Right ventricle myocardium inferior (tissue), 1 donor: Measurements from ENCODE around the gene BSND. TPM values are rescaled to one million over a fixed set of nuclear protein-coding genes. Genes with fewer than 3 reads are reported as not detected.

Source experiments
- ATAC-seq: fragments of 200-7000 bp; cut with Tn5 transposase; one replicate; pipeline ENCODE4 v1.9.1; 2020; ENCODE audit warnings: mild to moderate bottlenecking, moderate library complexity
- DNase-seq: peaks from one replicate; pipeline ENCODE4 v3.0.0; 2021; ENCODE audit errors: missing footprints
- intact Hi-C: fragments of 100-400 bp; cut with DNase I; formaldehyde crosslinking; loops from one replicate; pipeline ENCODE4 v1.11.0; 2022
- total RNA-seq: library from RNA; stranded (reverse); fragmentation: NEBNext Ultra II Directional; extraction: Animal tissue kit (Norgen Biotek cat#: 25700); gene quantifications from one replicate; pipeline ENCODE4 v1.2.1, GENCODE V29; 2021
- donor health status: DM: no; HTN: yes; CAD: no; lungs with severe emphysema.

BSND gene
- total RNA-seq, 1 donor from 2014 or later = not detected

DNA sequence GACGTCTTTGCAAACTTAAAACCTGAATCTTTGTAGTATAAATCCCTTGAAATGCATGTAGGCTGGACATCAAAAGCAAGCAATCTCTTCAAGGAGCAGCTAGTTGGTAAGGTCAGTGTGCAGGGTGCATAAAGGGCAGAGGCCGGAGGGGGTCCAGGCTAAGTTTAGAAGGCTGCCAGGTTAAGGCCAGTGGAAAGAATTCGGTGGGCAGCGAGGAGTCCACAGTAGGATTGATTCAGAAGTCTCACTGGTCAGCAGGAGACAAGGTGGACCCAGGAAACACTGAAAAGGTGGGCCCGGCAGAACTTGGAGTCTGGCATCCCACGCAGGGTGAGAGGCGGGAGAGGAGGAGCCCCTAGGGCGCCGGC lies 40.2 kb downstream of the BSND start:
- ATAC-seq = no peak
- DNase-seq = no peak
- intact Hi-C loops = no loop called here

GRCh38 chr1:55039342-55040082 lies 40.8 kb downstream of the BSND start, which contains the start of gene PCSK9:
Gene PCSK9, plus strand, starts transcription at chr1:55039548. Its CDS starts 290 bp downstream, at chr1:55039838.
- DNase-seq (no peak), ATAC-seq (no peak)
- intact Hi-C loops = no loop called here

DNA sequence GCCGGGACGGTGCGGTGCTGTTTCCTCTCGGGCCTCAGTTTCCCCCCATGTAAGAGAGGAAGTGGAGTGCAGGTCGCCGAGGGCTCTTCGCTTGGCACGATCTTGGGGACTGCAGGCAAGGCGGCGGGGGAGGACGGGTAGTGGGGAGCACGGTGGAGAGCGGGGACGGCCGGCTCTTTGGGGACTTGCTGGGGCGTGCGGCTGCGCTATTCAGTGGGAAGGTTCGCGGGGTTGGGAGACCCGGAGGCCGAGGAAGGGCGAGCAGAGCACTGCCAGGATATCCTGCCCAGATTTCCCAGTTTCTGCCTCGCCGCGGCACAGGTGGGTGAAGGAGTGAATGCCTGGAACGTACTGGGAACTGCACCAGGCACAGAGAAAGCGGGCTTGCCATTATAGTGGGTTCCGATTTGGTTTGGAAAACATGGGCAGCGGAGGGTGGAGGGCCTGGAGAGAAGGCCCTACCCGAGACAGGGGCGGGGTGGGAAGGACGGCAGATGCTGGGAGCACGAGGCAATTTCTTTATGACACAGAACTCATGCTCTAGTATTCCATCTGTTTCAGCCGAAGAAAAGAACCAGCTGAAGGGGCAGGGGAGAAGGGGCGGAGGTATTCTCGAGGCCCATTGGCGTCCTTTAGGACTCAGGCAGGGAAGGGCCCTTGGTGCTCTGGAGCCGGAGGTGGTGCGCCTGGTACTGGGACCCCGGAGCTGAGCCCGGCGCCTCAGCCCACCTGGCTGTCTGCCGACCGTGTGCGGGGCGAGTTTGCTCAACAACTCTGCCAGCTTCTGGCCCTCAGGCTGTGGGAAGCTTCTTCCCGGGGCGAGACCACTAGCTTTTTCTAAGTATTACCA lies 41.6 kb downstream of the BSND start:
- intact Hi-C loops = no loop called here
- no peak for DNase-seq
- no peak for ATAC-seq

DNA sequence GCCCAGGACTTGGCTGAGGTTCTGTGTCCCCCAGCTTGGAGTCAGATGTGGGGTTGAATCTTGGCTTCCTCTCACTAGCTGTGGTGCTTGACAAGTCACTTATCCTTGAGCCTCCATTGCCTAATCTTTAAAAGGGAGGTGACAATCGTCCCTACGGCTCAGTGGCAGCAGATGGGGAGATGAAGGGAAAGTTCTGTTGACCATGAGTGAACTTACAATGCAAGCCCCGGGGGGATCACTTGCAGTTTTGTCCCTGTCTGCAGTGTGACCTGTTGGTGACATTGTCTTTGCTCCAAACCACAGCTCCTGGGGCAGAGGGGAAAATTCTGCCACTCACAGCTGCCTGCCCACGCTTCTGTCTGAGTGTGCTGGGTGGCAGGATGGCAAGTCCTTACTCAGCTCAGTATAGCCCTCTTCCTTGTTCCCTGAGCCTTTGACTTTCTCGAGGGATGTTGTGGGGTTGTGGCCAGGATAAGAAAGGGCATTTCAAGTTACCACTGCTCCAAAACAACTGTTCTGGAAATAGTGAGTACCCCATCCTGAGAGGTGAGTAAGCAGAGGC lies 42.3 kb downstream of the BSND start:
- no peak for DNase-seq
- intact Hi-C loops = no loop called here

DNA sequence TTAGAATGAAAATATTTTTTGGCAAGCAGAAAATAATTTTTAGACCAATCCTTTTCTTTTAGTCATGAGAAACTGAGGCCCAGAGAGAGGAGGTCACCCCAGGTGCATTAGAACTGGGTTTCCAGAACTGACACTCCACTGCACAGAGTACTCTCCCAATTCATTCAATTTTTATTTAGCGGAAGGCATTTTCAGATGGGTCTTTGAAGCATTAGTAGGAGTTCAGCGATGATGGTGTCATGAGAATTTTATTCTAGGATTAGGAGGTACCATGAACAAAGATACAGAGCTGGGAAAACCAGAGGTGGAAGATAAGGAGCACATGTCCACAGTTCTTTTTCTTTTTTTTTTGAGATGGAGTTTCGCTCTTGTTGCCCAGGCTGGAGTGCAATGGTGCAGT lies 42.9 kb downstream of the BSND start:
- ATAC-seq = no peak
- DNase-seq = no peak
- intact Hi-C loops = no loop called here

More for the DNA sequence above, 42.3 kb downstream of the BSND start:
- no peak for ATAC-seq

GRCh38 chr1:55043011-55043410 lies 44.3 kb downstream of the BSND start:
- intact Hi-C loops = no loop called here
- DNase-seq (no peak), ATAC-seq (no peak)

DNA sequence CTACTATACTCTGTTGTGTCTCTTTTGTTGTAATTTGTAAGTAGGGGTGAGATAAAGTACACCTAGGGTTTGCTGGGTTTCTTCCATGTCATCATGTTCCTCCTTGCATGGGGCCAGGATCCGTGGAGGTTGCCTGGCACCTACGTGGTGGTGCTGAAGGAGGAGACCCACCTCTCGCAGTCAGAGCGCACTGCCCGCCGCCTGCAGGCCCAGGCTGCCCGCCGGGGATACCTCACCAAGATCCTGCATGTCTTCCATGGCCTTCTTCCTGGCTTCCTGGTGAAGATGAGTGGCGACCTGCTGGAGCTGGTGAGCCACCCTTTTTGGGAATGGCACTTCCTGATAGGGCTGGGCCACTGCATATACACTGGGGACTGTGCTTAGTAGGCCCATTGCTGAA lies 45.0 kb downstream of the BSND start:
- ATAC-seq (no peak), DNase-seq (no peak)
- intact Hi-C loops = no loop called here

DNA sequence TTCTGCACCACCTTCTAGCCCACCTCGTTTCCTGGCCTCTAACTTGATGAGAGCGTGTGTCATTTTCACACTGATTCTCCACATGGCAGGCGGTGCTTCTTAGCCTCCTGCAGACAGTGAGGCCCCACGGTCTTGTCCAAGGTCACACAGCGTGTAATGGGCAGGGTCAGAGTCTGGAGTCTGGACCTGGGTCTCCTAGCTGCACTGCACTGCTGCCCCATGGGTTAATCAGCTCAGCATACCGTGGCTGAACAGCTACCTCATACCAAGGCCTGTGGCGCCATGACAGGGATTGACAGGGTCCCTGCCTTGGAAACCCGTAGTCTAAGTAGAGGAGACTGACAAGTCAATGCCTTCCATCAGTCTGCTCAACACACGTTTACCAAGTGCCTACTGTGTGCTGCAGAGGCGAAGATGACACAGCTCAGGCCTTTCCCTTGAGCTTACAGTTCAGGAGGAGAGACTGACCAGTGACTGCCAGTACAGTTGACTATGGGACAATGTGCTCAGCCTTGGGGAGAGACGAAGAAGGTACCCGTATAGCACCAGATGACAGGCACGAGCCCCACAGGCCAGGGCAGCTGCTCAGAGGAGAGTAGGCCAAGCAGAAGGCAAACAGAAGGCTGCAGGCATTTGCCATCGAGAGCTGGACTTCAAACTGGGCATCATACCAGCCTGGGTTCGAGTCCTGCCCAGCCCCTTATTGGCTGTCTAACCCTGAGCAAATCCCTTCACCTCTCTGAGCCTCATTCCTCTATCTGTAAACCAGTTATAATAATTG lies 46.1 kb downstream of the BSND start:
- ATAC-seq (no peak), DNase-seq (no peak)
- intact Hi-C loops = no loop called here

GRCh38 chr1:55045430-55045829 lies 46.7 kb downstream of the BSND start:
- intact Hi-C loops = no loop called here
- ATAC-seq (no peak), DNase-seq (no peak)

DNA sequence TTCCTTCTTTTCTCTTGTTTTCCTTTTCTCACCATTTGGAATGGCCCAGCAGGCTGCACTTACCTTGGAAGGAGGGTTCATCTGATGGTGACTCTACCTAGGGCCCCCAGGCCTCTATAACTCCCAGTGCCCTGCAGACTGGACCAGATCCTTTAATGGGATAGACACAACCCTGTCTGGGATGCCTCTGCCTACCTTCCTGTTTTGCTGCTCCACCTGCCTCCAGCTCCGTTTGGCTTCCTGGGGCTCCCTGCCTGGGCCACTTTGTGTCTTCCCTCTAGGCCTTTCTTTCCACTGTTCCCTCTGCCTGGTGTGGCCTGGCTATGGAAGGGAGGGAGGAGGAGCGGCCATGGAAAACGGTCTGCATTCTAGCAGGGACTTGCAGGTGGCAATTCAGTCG lies 48.1 kb downstream of the BSND start:
- intact Hi-C loops = no loop called here
- no peak for ATAC-seq
- no peak for DNase-seq

- ATAC-seq (no peak), DNase-seq (no peak)
- intact Hi-C loops = no loop called here
Observed at GRCh38 chr1:55047611-55048010, 48.9 kb downstream of the BSND start.

GRCh38 chr1:55048453-55049270 lies 49.9 kb downstream of the BSND start:
- ATAC-seq (no peak), DNase-seq (no peak)
- intact Hi-C loops = no loop called here

DNA sequence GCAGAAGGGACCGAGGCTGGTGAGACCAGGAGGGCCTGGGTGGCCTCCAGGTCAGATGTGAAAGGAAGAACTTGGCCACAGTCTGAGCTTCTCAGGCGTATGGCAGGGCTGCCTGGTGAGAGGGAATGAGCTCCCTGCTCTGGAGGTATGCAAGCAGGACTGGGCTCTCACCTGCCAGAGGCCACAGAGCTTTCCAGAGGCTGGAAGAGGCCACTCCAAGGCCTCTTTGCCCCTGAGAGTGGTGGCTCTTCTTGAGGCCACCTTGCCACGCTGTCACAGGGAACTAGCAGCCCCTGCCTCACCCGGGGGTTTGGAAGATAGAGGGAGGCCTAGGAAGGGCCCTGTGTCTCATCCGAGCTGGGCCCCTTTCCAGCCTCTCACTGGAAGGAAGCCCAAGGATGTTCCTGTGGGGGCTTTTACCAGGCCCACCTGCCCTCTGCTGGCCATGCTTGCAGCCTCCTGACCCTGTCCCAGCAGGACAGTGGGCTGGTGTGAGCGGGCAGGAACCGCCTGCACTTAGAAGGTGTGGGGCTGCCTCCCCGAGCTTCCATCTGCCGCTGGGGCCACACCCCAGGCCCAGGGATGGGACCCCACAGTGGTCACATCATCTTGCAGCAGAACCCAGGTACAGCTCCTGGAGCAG lies 50.7 kb downstream of the BSND start:
- intact Hi-C loops = no loop called here
- no peak for DNase-seq
- ATAC-seq = peak; percentile 3

DNA sequence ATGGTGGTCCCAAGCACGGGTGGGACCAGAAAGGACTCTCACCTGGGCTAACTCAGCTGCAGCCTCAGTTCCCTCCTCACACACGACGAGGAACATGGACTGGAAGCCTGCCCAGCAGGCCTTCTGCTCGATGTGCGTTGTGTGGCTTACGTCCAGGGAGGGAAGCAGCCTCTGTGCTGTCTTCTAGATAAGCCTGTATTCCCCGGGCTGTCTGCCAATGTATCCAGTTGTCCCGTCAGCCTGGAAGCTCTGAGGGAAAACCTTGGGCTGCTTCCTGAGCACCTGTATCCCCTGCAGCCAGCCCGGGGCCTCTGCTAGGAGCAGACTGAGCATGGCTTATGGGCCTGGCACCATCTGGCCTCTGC lies 51.2 kb downstream of the BSND start:
- ATAC-seq = peak; percentile 51
- intact Hi-C loops = no loop called here

DNA sequence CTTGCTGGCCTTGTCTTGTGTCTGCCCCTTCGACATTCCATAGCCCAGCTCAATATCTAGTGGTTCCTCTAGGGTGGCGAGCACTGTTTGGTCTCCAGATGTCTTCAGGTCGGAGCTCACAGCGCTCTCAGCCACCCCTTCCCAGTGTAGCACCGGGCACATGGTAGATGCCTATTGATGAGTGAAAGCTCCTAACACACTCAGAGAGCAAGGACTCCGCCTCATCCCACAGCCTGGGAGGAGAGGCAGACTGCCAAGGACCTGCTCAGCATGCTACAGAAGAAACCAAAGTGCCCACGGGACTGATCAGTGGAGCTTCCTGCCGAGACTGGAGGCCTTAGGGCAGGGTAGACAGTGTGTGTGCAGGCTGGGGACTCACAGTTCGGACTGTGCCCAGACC lies 51.5 kb downstream of the BSND start:
- intact Hi-C loops = no loop called here
- ATAC-seq (peak; percentile 15), DNase-seq (no peak)

More for the DNA sequence above, 51.2 kb downstream of the BSND start:
- DNase-seq = no peak

GRCh38 chr1:55051169-55051568 lies 52.4 kb downstream of the BSND start:
- intact Hi-C loops = no loop called here
- no peak for ATAC-seq

DNA sequence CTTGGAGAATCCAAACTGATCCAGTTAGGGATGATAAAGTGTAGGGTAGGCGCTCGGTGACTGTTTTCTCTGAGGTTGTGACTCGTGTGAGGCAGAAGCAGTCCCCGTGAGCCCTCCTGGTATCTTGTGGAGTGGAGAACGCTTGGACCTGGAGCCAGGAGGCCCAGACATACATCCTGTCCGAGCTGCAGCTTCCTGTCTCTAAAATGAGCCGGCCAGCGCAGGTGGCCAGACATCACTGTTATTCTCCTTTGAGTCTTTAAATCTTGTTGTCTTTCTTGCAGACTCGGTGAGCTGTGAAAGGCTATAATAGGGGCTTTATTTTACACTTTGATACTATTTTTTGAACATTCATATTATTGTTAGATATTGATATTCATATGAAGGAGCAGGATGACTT lies 52.9 kb downstream of the BSND start:
- intact Hi-C loops = no loop called here
- DNase-seq (no peak), ATAC-seq (no peak)

More at GRCh38 chr1:55051169-55051568, 52.4 kb downstream of the BSND start:
- no peak for DNase-seq
